Ascending aorta (tissue), 2 donors: ENCODE results near the gene YAE1. TPM values are rescaled to one million over a fixed set of nuclear protein-coding genes. Genes with fewer than 3 reads are reported as not detected.

Source experiments
- DNase-seq, 2 donors: peaks; one replicate each; pipeline ENCODE4 v3.0.0-alpha.2; 2019; ENCODE audit warnings: low spot score in 2 of 2
- H3K27ac ChIP-seq, 2 donors: fragments of 200-600 bp; sonication (generic); one replicate each; pipeline ENCODE4 v1.5.1; 2016 to 2017; ENCODE audit warnings: mild to moderate bottlenecking in 1 of 2
- H3K27me3 ChIP-seq: fragments of 200-600 bp; sonication (generic); one replicate; pipeline ENCODE4 v1.5.1; 2017
- H3K36me3 ChIP-seq, 2 donors: fragments of 200-600 bp; sonication (generic); one replicate each; pipeline ENCODE4 v1.5.1; 2016
- H3K4me1 ChIP-seq, 2 donors: fragments of 200-600 bp; sonication (generic); one replicate each; pipeline ENCODE4 v1.5.1; 2016 to 2017; ENCODE audit warnings: mild to moderate bottlenecking in 1 of 2
- H3K4me3 ChIP-seq, 2 donors: fragments of 200-600 bp; sonication (generic); one replicate each; pipeline ENCODE4 v1.5.1; 2016 to 2017; ENCODE audit warnings: mild to moderate bottlenecking in 1 of 2
- H3K9me3 ChIP-seq, 2 donors: fragments of 200-600 bp; sonication (generic); one replicate each; pipeline ENCODE4 v1.5.1; 2016
- intact Hi-C: fragments of 100-400 bp; cut with DNase I; formaldehyde crosslinking; loops from one replicate; pipeline ENCODE4 v1.15.1; 2023
- total RNA-seq: library from RNA; depleted of rRNA; stranded (reverse); fragments of >200 nt; gene quantifications from one replicate; pipeline ENCODE4 v1.1.0, GENCODE V29; 2016
- TF ChIP-seq, protein P1 (sequence below), 3 experiments: fragments of 200-600 bp in 2 of 3; fragments of 450-650 bp in 1 of 3; sonication (generic) in 2 of 3; IDR thresholded peaks; one replicate each; pipeline ENCODE4 v1.5.1; 2016 to 2019; ENCODE audit warnings: antibody characterized with exemption in 3 of 3, mild to moderate bottlenecking in 1 of 3, moderate library complexity in 1 of 3

Gene YAE1
- total RNA-seq, 1 donor from 2014 or later: 3.3 TPM

DNA sequence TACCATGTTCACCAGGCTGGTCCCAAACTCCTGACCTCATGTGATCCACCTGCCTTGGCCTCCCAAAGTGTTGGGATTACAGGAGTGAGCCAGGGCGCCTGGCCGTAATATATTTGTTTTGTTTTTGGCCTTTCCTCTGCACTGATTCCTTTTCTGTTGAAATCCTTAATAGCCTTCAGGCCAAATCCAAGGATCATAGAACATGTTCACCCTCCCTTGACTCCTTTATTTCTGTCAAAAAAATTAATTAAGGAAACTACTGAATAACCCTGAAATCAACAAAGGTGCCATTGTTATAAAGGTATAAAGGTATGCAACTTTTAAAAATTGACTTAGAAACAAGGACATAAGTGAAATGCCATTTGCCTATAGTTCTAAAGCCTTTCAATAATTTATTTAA is 41.7 kb downstream of the YAE1 start:
- H3K27me3 ChIP-seq: no peaks in the 10 kb centered on the region

DNA sequence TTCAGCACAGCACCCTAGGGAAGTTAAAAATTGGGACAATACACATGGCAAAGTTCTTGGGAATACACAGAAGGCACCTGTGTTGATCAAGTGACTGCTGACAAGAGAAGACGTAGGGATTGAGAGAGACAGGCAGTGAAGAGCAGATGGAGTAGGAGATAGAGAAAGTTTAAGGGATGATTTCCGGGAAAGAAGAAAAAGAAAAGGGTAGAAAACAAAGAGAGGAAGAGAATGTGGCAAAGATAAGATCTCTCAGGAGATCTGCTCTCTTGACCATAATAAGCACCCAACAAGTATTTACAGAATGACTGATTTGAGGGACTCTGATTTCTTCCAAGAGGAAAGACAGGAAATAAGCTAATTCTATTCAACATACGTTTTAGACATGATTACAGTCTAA is 42.1 kb downstream of the YAE1 start:
- intact Hi-C loops: no loop called here
- TF ChIP-seq, protein P1, sequence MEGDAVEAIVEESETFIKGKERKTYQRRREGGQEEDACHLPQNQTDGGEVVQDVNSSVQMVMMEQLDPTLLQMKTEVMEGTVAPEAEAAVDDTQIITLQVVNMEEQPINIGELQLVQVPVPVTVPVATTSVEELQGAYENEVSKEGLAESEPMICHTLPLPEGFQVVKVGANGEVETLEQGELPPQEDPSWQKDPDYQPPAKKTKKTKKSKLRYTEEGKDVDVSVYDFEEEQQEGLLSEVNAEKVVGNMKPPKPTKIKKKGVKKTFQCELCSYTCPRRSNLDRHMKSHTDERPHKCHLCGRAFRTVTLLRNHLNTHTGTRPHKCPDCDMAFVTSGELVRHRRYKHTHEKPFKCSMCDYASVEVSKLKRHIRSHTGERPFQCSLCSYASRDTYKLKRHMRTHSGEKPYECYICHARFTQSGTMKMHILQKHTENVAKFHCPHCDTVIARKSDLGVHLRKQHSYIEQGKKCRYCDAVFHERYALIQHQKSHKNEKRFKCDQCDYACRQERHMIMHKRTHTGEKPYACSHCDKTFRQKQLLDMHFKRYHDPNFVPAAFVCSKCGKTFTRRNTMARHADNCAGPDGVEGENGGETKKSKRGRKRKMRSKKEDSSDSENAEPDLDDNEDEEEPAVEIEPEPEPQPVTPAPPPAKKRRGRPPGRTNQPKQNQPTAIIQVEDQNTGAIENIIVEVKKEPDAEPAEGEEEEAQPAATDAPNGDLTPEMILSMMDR (IDR thresholded peaks at IDR 0.05): no peak
- no peaks in the 10 kb centered on the region for H3K36me3 ChIP-seq
- H3K4me3 ChIP-seq: no peak overlapping the region
- no peaks in the 10 kb centered on the region for H3K27me3 ChIP-seq
- no peaks in the 10 kb centered on the region for H3K4me1 ChIP-seq
- no peaks in the 10 kb centered on the region for H3K9me3 ChIP-seq
- DNase-seq: no peak
- H3K27ac ChIP-seq: no peak overlapping the region

More for the DNA sequence above, 41.7 kb downstream of the YAE1 start:
- no peak for DNase-seq
- intact Hi-C loops: no loop called here
- TF ChIP-seq, protein P1 (IDR thresholded peaks at IDR 0.05): no peak
- Histone ChIP-seq H3K27ac (no peak overlapping the region), H3K4me1 (no peaks in the 10 kb centered on the region), H3K4me3 (no peak overlapping the region), H3K36me3 (no peaks in the 10 kb centered on the region), H3K9me3 (no peaks in the 10 kb centered on the region)

DNA sequence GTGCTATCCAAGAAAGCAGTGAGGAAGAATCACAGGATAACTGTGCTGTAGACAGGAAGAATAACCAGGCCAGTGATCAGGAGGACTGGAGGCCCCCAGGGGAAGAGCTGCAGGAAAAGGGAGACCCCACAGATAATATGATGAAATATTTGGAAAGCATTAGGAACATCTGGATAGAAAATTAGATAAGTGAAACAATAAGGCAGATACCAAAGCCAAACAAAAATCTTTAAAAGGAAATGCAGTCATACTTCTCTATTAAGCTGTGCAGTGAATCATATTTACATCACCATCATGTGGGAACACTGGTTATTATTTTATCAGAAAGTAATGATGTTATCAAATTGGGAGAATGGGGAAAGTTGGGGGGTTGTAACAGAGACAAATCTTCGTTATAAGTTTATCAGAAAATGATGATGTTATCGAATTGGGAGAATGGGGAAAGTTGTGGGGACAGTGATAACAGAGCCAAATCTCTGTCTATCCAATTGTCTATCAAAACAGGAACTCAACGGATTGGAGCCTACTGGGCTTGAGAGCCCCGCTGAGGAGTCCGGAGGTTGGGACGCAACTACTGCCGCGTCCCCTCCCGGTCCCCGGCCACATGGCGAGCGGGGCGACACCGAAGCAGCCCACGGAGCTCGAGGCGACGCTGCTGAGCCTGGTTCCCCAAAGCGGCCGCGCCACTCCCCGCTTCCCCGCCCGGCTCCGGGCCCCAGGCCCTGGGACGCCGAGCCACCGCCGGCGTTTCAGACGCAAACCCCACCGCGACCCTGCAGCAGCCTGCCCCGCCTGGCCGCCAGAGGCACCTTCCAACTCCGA is 43.1 kb downstream of the YAE1 start:
- peak overlapping the region; percentile 48 to 51 for H3K4me3 ChIP-seq
- H3K9me3 ChIP-seq: no peaks in the 10 kb centered on the region
- TF ChIP-seq, protein P1 (IDR thresholded peaks at IDR 0.05): no peak
- no peak overlapping the region for H3K27ac ChIP-seq
- no peak for DNase-seq
- H3K4me1 ChIP-seq: no peaks in the 10 kb centered on the region
- intact Hi-C loops: no loop called here
- H3K36me3 ChIP-seq: no peaks in the 10 kb centered on the region
- no peaks in the 10 kb centered on the region for H3K27me3 ChIP-seq

DNA sequence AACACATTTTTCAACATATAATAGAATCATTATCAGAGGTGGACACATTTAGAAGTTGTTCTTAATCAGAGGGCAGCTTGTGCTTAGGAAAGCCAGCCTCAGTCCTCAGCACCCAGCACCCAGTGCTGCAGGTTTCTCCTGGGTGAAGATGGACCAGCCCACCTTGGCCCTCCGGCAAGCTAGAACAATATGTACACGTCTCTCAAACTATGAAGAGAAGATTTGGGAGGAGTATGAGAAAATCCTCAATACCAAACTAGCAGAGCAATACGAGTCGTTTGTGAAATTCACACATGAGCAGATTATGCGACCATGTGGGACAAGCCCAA is 43.7 kb downstream of the YAE1 start:
- no peak for DNase-seq
- Histone ChIP-seq H3K9me3 (no peaks in the 10 kb centered on the region), H3K4me1 (no peaks in the 10 kb centered on the region), H3K36me3 (no peaks in the 10 kb centered on the region), H3K4me3 (peak overlapping the region; percentile 48 to 51), H3K27ac (no peak overlapping the region), H3K27me3 (no peaks in the 10 kb centered on the region)
- TF ChIP-seq, protein P1 (IDR thresholded peaks at IDR 0.05): no peak
- intact Hi-C loops: no loop called here

DNA sequence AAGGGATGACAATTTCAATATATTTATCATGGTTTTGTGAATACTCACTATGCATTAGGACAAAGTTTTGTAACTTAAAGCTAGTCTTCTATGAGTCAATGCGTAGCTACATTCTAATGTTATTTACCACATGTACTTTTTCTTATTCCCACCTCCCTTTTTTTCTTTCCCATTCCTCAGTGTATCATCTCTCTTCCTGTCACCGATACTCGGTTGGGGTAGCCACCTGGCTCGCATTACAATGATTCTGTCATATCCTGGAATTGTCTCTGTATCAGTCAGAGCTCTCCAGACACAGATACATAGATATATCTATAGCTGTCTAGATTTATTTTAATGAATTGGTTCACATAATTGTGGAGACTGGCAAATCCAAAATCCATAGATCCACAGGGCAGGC is 47.4 kb downstream of the YAE1 start:
- Histone ChIP-seq H3K27me3 (no peaks in the 10 kb centered on the region), H3K4me1 (no peaks in the 10 kb centered on the region), H3K4me3 (no peak overlapping the region), H3K27ac (no peak overlapping the region), H3K9me3 (no peaks in the 10 kb centered on the region), H3K36me3 (no peaks in the 10 kb centered on the region)
- no peak for DNase-seq
- intact Hi-C loops: no loop called here
- TF ChIP-seq, protein P1 (IDR thresholded peaks at IDR 0.05): no peak
